Liver (tissue), 3 donors: ENCODE data around the gene HTR2A.

Experiments
- EGR1 ChIP-seq, 2 donors: IDR thresholded peaks; 2 replicates each; pipeline ENCODE4 v1.6.1; 2016 to 2018; ENCODE audit warnings: antibody characterized with exemption in 2 of 2, low read depth in 2 of 2
- GABPA ChIP-seq, 2 donors: IDR thresholded peaks in 1 of 2; conservative IDR thresholded peaks in 1 of 2; 2 replicates each; pipeline ENCODE4 v1.6.1; 2016; ENCODE audit warnings: antibody characterized with exemption in 2 of 2, mild to moderate bottlenecking in 1 of 2, moderate library complexity in 1 of 2
- JUND ChIP-seq, 2 donors: IDR thresholded peaks; 2 replicates each; pipeline ENCODE4 v1.6.1; 2016; ENCODE audit warnings: antibody characterized with exemption in 2 of 2
- NR2F2 ChIP-seq: IDR thresholded peaks from 2 replicates; pipeline ENCODE4 v1.6.1; 2016; ENCODE audit warnings: antibody characterized with exemption
- RAD21 ChIP-seq, 2 donors: IDR thresholded peaks; 2 replicates each; pipeline ENCODE4 v1.6.1; 2016; ENCODE audit warnings: antibody characterized with exemption in 2 of 2, mild to moderate bottlenecking in 2 of 2
- SP1 ChIP-seq: IDR thresholded peaks from 2 replicates; pipeline ENCODE4 v1.6.1; 2018; ENCODE audit warnings: antibody characterized with exemption, mild to moderate bottlenecking
- YY1 ChIP-seq: IDR thresholded peaks from 2 replicates; pipeline ENCODE4 v1.6.1; 2016; ENCODE audit warnings: antibody characterized with exemption, mild to moderate bottlenecking
- TF ChIP-seq, protein P1 (sequence below): fragments of 150-350 bp; IDR thresholded peaks from 2 replicates; pipeline ENCODE4 v1.5.1; 2017; ENCODE audit warnings: improper control_type of control experiment, low read depth, low read length; ENCODE audit not compliant: missing input control
- TF ChIP-seq, protein P2 (sequence below): IDR thresholded peaks from 2 replicates; pipeline ENCODE4 v1.6.1; 2016; ENCODE audit warnings: antibody characterized with exemption
- TF ChIP-seq, protein P3 (sequence below): IDR thresholded peaks from 2 replicates; pipeline ENCODE4 v1.6.1; 2016; ENCODE audit warnings: antibody characterized with exemption
- donor health status: healthy.
- donor health status: healthy.

DNA sequence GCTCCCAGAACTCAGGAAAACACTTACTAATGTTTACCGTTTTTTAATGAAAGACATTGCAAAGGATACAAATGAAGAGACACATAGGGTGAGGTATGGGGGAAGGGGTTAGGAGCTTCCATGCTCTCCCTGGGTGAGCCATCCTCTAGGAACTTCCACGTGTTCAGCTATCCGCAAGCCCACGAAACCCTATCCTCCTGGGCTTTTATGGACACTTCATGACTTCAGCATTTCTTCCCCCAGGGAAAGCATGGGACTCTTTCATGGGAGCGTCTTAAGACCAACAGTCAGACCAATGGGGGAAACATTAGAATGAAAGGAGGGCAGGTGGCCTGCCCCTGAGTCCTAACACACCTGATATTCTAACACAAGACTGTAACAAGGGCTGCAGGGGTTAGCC lies 93.3 kb downstream of the HTR2A start:
- TF ChIP-seq, protein P1, sequence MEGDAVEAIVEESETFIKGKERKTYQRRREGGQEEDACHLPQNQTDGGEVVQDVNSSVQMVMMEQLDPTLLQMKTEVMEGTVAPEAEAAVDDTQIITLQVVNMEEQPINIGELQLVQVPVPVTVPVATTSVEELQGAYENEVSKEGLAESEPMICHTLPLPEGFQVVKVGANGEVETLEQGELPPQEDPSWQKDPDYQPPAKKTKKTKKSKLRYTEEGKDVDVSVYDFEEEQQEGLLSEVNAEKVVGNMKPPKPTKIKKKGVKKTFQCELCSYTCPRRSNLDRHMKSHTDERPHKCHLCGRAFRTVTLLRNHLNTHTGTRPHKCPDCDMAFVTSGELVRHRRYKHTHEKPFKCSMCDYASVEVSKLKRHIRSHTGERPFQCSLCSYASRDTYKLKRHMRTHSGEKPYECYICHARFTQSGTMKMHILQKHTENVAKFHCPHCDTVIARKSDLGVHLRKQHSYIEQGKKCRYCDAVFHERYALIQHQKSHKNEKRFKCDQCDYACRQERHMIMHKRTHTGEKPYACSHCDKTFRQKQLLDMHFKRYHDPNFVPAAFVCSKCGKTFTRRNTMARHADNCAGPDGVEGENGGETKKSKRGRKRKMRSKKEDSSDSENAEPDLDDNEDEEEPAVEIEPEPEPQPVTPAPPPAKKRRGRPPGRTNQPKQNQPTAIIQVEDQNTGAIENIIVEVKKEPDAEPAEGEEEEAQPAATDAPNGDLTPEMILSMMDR, result no peak
- TF ChIP-seq, protein P2, sequence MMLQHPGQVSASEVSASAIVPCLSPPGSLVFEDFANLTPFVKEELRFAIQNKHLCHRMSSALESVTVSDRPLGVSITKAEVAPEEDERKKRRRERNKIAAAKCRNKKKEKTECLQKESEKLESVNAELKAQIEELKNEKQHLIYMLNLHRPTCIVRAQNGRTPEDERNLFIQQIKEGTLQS, result no peak
- TF ChIP-seq RAD21 (IDR thresholded peaks at IDR 0.05) (no peak), EGR1 (IDR thresholded peaks at IDR 0.05; ENCODE audit: low read depth in 2 of 2) (no peak), NR2F2 (no peak), SP1 (no peak), GABPA (IDR thresholded peaks at IDR 0.05 in 1 of 2, conservative IDR thresholded peaks at IDR 0.05 in 1 of 2) (no peak), YY1 (no peak), JUND (IDR thresholded peaks at IDR 0.05) (no peak)
- TF ChIP-seq, protein P3, sequence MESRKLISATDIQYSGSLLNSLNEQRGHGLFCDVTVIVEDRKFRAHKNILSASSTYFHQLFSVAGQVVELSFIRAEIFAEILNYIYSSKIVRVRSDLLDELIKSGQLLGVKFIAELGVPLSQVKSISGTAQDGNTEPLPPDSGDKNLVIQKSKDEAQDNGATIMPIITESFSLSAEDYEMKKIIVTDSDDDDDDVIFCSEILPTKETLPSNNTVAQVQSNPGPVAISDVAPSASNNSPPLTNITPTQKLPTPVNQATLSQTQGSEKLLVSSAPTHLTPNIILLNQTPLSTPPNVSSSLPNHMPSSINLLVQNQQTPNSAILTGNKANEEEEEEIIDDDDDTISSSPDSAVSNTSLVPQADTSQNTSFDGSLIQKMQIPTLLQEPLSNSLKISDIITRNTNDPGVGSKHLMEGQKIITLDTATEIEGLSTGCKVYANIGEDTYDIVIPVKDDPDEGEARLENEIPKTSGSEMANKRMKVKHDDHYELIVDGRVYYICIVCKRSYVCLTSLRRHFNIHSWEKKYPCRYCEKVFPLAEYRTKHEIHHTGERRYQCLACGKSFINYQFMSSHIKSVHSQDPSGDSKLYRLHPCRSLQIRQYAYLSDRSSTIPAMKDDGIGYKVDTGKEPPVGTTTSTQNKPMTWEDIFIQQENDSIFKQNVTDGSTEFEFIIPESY, result no peak
